H54 (cell line): ENCODE measurements around the gene IFI6.
"Not testable (repeated sequence)": the region's sequence is repeated elsewhere in the genome, so short reads cannot be mapped to it uniquely, and the experiment has no call there.

Experiments used
- DNase-seq: peaks from one replicate; pipeline ENCODE4 v3.0.0; 2011; ENCODE audit warnings: low spot score, mixed read lengths; ENCODE audit not compliant: insufficient read length
- FAIRE-seq: peaks from 3 replicates; lab custom pipeline; 2011; peaks lifted over from hg19 to GRCh38; lab: Jason Lieb, UNC
- POLR2A ChIP-seq: IDR thresholded peaks from 2 replicates; pipeline ENCODE4 v1.6.1; 2011; ENCODE audit warnings: low read depth, mild to moderate bottlenecking, low read length

The IFI6 gene

DNA sequence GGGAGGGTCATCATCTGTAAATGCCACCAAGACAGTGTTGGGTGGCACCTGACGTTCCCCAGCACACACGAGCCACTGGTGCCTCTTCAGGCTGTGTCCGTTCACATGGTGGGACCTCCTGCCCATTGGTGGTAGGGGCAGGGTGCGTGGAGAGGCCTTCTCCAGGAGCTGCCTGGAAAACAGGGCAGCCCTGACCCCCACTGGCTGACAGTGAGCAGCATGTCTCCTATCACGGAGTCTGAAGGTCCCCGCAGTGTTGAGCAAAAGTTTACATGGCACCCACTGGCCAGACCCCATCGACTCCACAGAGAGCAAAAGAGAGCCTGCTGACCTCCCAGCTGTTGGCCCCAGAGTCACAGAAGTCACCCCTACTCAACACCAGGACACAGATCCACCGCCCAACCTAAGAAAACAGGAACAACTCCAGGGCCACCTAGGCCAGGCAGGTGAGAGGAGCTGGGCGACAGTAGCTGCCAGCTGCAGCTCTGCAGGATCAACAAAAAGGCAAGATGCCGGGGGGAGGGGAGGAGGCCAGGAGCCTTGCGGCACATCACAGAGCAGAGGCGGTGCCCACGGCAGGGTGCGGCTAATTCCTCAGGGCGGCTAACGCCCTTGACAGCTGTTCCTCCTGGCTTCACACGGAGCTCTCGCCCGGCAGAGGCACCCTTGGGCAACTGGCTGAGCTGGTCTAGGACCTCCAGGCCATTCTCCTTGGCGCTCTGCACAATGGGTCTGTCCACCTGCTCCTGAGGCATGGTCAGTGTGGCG lies 14.4 kb upstream of the IFI6 start:
- FAIRE-seq: no peak
- TF ChIP-seq POLR2A: no peak
- no peak for DNase-seq

DNA sequence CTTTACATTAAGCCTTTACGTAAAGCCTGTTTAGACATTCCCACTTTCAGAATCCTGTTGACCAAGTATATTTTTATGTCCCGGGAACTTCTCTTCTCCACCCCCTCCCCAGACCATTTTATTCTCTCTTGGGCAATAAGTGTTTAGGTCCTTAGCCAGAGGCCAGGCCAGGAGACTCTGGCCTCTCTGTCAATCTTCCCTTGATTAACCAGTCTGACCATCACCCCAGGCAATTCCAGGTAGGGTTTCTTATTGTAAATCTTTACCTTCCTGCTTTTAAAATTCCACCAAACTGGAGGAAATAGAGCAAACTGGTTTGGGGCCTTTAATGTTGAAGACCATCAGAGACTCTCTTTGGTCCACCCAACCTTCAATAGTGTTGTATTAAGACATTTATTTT lies 12.2 kb upstream of the IFI6 start:
- no peak for FAIRE-seq
- TF ChIP-seq POLR2A: no peak
- DNase-seq: no peak

DNA sequence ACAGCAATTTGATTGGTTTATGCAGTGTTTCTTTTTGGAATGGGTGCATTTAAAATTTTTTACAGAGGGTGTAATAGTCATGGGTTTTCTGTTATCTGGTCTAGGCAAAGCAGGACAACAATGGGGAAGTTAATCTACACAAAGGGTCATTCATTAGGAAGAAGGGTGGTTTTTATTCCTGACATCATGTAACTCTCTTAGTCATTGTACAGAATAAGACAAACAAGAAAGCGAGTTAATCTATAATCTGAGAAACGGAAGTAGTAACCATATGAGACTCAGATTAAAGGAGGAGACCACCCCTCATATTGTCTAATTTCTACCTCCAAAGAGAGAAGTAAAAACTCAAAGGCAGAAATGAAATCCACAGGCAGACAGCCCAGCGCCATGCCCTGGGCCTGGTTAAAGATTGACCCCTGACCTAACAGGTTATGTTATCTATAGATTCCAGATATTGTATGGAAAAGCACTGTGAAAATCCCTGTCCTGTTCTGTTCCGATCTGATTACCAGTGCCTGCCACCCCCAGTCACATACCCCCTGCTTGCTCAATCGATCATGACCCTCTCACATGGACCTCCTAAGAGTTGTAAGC lies 10.5 kb upstream of the IFI6 start:
- TF ChIP-seq POLR2A: no peak
- DNase-seq: no peak
- FAIRE-seq: no peak

DNA sequence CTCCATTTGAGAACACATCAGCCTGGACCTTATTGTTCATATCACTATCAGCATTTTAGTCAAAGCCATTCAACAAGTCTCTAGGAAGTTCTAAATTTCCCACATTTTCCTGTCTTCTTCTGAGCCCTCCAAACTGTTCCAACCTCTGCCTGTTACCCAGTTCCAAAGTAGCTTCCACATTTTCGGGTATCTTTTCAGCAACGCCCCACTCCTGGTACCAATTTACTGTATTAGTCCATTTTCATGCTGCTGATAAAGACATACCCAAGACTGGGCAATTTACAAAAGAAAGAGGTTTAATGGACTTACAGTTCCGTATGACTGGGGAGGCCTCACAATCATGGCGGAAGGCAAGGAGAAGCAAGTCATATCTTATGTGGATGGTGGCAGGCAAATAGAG lies 9.6 kb upstream of the IFI6 start:
- not testable (repeated sequence) for DNase-seq, FAIRE-seq

DNA sequence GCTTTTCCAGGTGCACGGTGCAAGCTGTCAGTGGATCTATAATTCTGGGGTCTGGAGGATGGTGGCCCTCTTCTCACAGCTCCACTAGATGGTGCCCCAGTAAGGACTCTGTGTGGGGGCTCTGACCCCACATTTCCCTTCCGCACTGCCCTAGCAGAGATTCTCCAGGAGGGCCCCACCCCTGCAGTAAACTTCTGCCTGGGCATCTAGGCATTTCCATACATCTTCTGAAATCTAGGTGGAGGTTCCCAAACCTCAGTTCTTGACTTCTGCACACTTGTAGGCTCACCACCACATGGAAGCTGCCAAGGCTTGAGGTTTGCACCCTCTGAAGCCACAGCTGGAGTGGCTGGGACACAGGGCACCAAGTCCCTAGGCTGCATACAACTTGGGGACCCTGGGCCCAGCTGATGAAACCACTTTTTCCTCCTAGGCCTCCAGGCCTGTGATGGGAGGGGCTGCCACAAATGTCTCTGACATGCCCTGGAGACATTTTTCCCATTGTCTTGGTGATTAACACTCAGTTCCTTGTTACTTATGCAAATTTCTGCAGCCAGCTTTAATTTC lies 8.3 kb upstream of the IFI6 start:
- FAIRE-seq, DNase-seq: not testable (repeated sequence)

DNA sequence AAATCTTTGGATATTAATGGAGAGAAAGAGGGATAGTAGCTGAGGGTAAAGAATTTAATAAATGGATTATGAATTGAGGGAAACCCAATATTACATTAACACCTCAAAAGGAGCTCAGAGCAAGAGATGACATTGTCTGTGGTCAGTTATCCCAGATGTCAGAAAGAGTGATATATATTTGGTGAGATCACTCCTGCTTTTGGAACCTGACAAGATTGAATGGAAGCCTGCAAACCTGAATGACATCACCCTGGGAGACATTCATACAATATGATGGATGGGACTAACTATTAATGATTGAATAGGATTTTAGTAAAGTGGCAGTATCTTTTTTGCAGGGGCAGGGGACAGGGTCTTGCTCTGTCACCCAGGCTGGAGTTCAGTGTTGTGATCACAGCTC lies 6.8 kb upstream of the IFI6 start:
- no peak for DNase-seq
- TF ChIP-seq POLR2A: no peak
- no peak for FAIRE-seq

DNA sequence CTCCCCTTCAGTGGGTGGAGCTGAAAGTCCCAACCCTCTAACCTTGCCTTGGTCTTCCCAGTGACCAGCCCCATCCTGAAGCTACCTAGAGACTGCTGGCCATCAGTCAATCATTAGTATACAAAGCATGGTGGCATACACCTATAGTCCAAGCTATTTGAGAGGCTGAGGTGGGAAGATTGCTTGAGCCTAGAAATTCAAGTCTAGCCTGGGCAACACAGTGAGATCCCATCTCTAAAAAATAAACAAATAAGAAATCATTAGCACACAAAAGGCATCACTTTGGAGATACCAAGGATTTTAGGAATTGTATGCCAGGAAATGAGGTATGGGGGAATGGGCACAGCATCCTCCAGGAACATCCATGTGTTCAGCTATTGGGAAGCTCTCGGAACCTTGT lies 4.4 kb upstream of the IFI6 start:
- no peak for DNase-seq
- no peak for TF ChIP-seq POLR2A
- FAIRE-seq: no peak

DNA sequence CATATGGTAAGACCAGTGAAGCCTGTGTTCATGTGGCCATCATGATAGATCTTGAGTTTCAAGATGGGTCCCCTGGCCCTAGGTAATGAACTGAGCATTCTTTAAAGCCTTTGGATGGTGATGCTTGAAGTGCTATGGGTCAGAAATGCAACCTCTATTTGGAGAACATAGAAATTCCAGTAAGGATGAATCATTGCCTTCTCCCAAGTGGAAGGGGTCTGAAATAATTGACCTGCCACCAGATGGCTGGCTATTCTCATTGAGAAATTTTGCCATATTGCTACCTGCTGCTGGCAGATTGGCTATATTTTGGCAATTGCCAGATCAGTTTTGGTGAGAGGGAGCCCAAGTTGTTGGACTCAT lies 739 bp upstream of the IFI6 start:
- DNase-seq (no peak), FAIRE-seq (no peak)
- TF ChIP-seq POLR2A: no peak

DNA sequence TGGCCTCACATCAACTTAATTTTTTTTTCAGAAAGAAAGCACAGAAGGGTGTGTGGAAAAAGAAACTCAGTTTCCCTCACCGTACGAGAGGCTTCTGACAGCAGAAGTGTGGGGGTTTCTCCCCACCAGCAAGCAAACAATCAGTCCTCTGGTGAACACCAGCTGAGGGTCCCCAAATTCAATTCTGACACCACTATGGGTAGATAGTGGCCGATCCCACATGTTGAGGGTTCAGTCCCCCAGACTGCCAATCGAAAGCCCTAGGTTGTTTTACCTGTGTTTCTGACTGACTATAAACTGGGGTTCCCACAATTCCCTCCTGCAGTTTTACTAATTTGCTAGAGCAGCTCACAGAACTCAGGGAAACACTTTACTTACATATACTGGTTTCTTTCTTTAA lies 2.1 kb downstream of the IFI6 start:
- no peak for DNase-seq
- no peak for TF ChIP-seq POLR2A
- FAIRE-seq: no peak

DNA sequence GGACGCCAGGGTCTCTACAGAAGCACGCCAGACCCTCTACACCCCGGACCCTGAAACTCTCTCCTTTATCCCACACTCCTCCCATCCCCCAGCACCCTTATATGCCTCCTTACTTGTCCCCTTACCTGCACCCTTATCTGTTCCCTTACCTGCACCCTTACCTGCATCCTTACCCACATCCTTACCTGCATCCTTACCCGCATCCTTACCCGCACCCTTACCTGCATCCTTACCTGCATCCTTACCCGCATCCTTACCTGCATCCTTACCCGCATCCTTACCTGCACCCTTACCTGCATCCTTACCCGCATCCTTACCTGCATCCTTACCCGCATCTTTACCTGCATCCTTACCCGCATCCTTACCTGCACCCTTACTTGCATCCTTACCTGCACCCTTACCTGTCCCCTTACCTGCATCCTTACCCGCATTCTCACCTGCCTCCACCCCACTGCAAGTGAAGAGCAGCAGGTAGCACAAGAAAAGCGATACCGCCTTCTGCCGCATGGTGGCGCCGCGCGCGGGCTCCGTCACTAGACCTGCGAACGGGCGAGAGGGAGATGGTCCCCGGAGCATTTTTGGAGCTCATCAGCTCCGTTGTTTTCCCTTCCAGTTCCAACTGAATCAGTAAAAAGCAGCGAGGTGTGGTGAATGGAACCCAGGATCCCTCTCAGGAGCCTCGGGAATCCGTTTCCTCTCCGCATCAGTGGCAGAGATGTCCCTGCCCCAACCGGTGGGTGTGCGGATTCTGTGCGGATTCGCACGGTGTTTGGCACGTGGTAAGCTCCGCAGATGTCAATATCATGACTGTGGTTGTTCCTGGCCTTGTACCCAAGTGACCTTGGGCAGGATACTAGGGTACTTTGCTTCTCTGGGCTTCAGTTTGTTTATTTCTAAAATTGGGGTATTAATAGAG lies 2.9 kb downstream of the IFI6 start:
- no peak for DNase-seq
- FAIRE-seq: no peak

DNA sequence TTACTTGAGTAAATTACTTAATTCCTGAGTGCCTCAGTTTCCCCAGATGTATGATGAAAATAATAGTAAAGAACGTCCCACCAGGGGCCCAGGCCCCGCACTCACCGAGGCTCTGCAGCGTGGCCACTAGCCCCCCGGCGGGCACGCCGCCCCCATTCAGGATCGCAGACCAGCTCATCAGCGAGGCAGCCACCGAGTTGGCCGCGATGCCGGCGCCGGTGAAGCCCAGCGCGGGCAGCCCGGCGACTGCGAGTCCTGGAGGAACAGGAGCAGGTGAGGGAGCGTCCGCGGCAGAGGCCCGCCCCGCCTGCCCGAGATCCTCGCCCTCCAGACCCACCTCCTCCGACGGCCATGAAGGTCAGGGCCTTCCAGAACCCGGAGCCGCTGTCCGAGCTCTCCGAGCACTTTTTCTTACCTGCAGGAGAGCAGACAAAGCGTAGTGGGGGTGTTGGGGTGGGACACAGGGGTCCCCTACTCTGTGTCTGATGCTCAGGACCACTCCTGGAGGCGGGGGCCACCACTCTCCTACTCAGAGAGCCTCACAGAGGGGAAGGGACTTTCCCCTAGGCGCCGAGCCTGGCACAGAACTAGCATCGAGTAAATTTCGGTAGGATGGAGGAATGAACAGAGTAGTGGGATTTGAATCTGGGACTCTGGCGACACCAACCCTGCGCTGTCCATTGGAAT lies 3.7 kb downstream of the IFI6 start:
- DNase-seq (no peak), FAIRE-seq (no peak)
- no peak for TF ChIP-seq POLR2A

More for the DNA sequence above, 2.9 kb downstream of the IFI6 start:
- no peak for TF ChIP-seq POLR2A

DNA sequence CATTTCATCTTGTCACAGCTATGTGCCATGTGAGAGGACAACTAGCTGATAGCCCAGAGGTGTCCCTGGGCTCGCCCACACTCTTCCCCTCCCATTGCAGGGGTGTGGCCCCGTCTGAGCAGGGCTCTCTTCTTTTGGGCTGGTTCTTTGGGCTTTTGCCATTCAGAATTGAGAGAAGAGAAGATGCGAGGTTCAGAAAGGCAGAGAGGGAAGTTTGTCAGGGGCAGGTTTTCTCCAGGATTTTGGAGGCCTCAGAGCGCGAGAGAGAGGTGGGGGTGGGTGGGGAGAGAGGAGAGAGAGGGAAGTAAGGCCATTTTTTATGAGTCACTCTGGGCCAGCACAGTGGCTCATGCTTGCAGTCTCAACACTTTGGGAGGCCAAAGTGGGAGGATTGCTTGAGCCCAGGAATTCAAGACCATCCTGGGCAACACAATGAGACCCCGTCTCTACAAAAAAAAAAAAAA lies 5.2 kb downstream of the IFI6 start:
- DNase-seq (no peak), FAIRE-seq (no peak)
- no peak for TF ChIP-seq POLR2A

DNA sequence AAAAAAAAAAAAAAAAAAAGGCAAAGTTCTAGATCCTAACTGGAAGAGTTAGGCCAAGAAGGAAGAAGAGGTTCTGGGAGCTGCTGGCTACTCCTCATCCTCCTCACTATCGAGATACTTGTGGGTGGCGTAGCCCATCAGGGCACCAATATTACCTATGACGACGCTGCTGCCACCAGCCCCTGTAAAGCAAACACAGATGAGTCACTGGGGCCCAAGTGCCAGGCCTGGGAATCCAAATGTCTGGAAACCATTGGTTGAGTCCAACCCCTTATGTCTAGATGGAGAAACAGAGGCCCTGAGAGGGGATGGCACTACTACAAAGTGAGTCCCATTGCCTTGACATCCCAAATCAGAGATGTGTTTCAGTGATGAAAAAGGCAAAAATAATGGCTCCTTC lies 5.7 kb downstream of the IFI6 start:
- TF ChIP-seq POLR2A: no peak
- FAIRE-seq (no peak), DNase-seq (no peak)
